ENCODE data around the gene CDH16. TPM values are rescaled to one million over a fixed set of nuclear protein-coding genes. Genes with fewer than 3 reads are reported as not detected.

CDH16 gene
- total and polyA plus RNA-seq, 11 donors = 0.08 to 1.6 (median 0.17) TPM; not detected in 5

GRCh38 chr16:66881964-66882508 is 36.6 kb downstream of the CDH16 start:
- Histone ChIP-seq H3K27ac (no peak overlapping the region), H3K27me3 (no peaks in the 10 kb centered on the region), H3K4me3 (no peak overlapping the region), H3K36me3 (peaks cover 0 to 33% (median 24%) of the 10 kb centered on the region in 9 donors), H3K4me1 (peaks cover 0 to 18% (median 10%) of the 10 kb centered on the region in 12 donors), H3K9me3 (no peaks in the 10 kb centered on the region)
- DNase-seq = no peak
- TF ChIP-seq CTCF (IDR thresholded peaks at IDR 0.05) = no peak
- TF ChIP-seq POLR2A (IDR thresholded peaks at IDR 0.05) = no peak
- 91 to 94% (median 92%) methylated on average over 8 of the region's 8 CpGs for WGBS, 4 donors
- intact Hi-C loops (cut with DNase I) = no loop called here
- ATAC-seq = no peak

GRCh38 chr16:66881560-66881959 is 37.1 kb downstream of the CDH16 start:
- H3K4me3 ChIP-seq = peak overlapping the region in 5 of 12 donors; percentile 72 to 94 (median 91)
- WGBS, 4 donors = 80 to 83% (median 82%) methylated on average over 2 of the region's 2 CpGs

GRCh38 chr16:66881014-66881417 is 37.7 kb downstream of the CDH16 start:
- Histone ChIP-seq H3K27me3 (no peaks in the 10 kb centered on the region), H3K4me3 (peak overlapping the region; percentile 69 to 98 (median 86)), H3K4me1 (peaks cover 0 to 18% (median 10%) of the 10 kb centered on the region in 12 donors), H3K36me3 (peaks cover 0 to 23% (median 18%) of the 10 kb centered on the region in 9 donors), H3K9me3 (no peaks in the 10 kb centered on the region), H3K27ac (peak overlapping the region in 8 of 12 donors; percentile 25 to 76 (median 50))
- TF ChIP-seq CTCF (IDR thresholded peaks at IDR 0.05) (no peak), POLR2A (IDR thresholded peaks at IDR 0.05) (no peak)
- DNase-seq = peak in 1 of 5 donors; percentile 39
- peak in 3 of 4 donors; percentile 8 to 23 (median 19) for ATAC-seq
- WGBS, 4 donors = 4 to 8% (median 6%) methylated on average over 15 to 23 of the region's 23 CpGs
- intact Hi-C loops (cut with DNase I) = no loop called here

More at GRCh38 chr16:66881560-66881959, 37.1 kb downstream of the CDH16 start:
- intact Hi-C loops (cut with DNase I) = no loop called here
- DNase-seq (no peak), ATAC-seq (no peak)
- H3K4me1 ChIP-seq = peaks cover 0 to 18% (median 10%) of the 10 kb centered on the region in 12 donors
- TF ChIP-seq CTCF (IDR thresholded peaks at IDR 0.05) (no peak), POLR2A (IDR thresholded peaks at IDR 0.05) (no peak)
- no peaks in the 10 kb centered on the region for H3K9me3 ChIP-seq
- H3K27me3 ChIP-seq = no peaks in the 10 kb centered on the region
- H3K27ac ChIP-seq = peak overlapping the region in 1 of 12 donors; percentile 76
- peaks cover 0 to 28% (median 21%) of the 10 kb centered on the region in 9 donors for H3K36me3 ChIP-seq

- 0 to 1% (median 1%) methylated on average over 20 to 58 of the region's 58 CpGs for WGBS, 4 donors
- ATAC-seq = peak; percentile 98 to 99 (median 98)
- Histone ChIP-seq H3K4me3 (peak within 1 kb of the TSS; percentile 69 to 98 (median 86)), H3K4me1 (peaks cover 0 to 18% (median 10%) of the 10 kb centered on the region in 12 donors), H3K27me3 (no peaks in the 10 kb centered on the region), H3K27ac (peak within 1 kb of the TSS in 11 of 12 donors; percentile 5 to 76 (median 50)), H3K36me3 (peaks cover 0 to 17% (median 14%) of the 10 kb centered on the region in 9 donors), H3K9me3 (no peaks in the 10 kb centered on the region)
- TF ChIP-seq CTCF (IDR thresholded peaks at IDR 0.05) (peak in 1 of 12 donors; percentile 5), POLR2A (IDR thresholded peaks at IDR 0.05) (peak in 1 of 2 donors; percentile 42)
- DNase-seq = peak; percentile 95 to 97 (median 96)
- intact Hi-C loops (cut with DNase I) = no loop called here
Measured at GRCh38 chr16:66880288-66881013, 38.2 kb downstream of the CDH16 start, which contains the start of gene PDP2. PDP2 (plus strand) TSS chr16:66880515; CDS start chr16:66884285, 3,770 bp downstream.

Measured in heart left ventricle (tissue), 16 donors.